Left ventricle myocardium inferior (tissue), 1 donor: ENCODE measurements around the gene RBMS1. TPM values are rescaled to one million over a fixed set of nuclear protein-coding genes. Genes with fewer than 3 reads are reported as not detected.

Experiments
- DNase-seq: peaks from one replicate; pipeline ENCODE4 v3.0.0-alpha.2; 2020
- H3K27ac ChIP-seq: fragments of 200-600 bp; replicated peaks from 2 replicates; pipeline ENCODE4 v1.8.0; 2021
- H3K27me3 ChIP-seq: fragments of 200-600 bp; 2 replicates; pipeline ENCODE4 v1.8.0; 2021; ENCODE audit warnings: low read depth
- H3K36me3 ChIP-seq: fragments of 200-600 bp; 2 replicates; pipeline ENCODE4 v1.8.0; 2021
- H3K4me1 ChIP-seq: fragments of 200-600 bp; 2 replicates; pipeline ENCODE4 v1.8.0; 2021
- H3K4me3 ChIP-seq: fragments of 200-600 bp; 2 replicates; pipeline ENCODE4 v1.8.0; 2021; ENCODE audit warnings: mild to moderate bottlenecking, moderate library complexity
- H3K9me3 ChIP-seq: fragments of 200-600 bp; replicated peaks from 2 replicates; pipeline ENCODE4 v1.8.0; 2021
- intact Hi-C: fragments of 100-400 bp; cut with micrococcal nuclease; formaldehyde crosslinking; loops from one replicate; pipeline ENCODE4 v1.11.0; 2022
- total RNA-seq: library from RNA; stranded (reverse); fragmentation: NEBNext Ultra II Directional; extraction: Animal tissue kit (Norgen Biotek cat#: 25700); gene quantifications from one replicate; pipeline ENCODE4 v1.2.1, GENCODE V29; 2021
- TF ChIP-seq, protein P1 (sequence below): fragments of 200-600 bp; IDR thresholded peaks from 2 replicates; pipeline ENCODE4 v1.8.0; 2021; ENCODE audit warnings: antibody characterized with exemption, mild to moderate bottlenecking, borderline replicate concordance
- donor health status: DM: no; HTN: yes; CAD: no; lungs with severe emphysema.

The RBMS1 gene
- total RNA-seq, 1 donor from 2014 or later, result 56.2 TPM

DNA sequence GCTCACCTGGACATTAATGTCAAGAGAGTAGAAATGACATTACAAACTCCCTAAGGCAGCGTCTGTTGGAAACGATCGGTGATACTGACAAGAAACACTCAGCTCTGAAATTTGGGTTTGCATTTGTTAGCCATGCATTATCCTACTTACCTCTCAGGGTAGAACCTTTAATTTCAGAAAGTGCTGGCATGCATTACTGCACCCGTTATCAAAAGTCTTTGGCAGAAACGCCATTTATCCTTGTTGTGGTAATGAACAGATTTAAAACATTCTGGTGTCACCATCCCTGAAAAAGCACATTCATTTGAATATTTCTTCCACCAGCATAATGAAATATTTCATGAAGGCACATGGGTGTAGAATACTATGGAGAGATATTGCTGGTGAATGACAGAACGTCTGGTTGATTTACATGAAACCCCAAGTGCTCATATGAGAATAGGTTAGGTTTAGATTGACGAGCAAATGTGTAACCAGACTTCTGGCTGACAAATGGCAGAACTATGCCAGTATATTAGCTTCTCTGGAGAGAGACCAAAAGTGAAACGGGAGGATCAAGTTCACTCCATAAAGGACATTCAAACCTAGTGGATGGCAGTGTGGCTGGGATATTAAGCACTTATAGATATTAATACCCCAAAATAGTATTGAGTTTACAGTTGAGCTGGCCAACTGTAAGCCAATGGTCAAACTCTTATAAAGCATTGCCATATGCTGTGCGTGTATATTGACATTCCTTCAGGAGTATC, 240.0 kb downstream of the RBMS1 start:
- H3K36me3 ChIP-seq, result no peaks in the 10 kb centered on the region
- intact Hi-C loops, result no loop called here
- TF ChIP-seq, protein P1, sequence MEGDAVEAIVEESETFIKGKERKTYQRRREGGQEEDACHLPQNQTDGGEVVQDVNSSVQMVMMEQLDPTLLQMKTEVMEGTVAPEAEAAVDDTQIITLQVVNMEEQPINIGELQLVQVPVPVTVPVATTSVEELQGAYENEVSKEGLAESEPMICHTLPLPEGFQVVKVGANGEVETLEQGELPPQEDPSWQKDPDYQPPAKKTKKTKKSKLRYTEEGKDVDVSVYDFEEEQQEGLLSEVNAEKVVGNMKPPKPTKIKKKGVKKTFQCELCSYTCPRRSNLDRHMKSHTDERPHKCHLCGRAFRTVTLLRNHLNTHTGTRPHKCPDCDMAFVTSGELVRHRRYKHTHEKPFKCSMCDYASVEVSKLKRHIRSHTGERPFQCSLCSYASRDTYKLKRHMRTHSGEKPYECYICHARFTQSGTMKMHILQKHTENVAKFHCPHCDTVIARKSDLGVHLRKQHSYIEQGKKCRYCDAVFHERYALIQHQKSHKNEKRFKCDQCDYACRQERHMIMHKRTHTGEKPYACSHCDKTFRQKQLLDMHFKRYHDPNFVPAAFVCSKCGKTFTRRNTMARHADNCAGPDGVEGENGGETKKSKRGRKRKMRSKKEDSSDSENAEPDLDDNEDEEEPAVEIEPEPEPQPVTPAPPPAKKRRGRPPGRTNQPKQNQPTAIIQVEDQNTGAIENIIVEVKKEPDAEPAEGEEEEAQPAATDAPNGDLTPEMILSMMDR, result no peak
- no peak for DNase-seq
- peak overlapping the region; percentile 44 for H3K4me3 ChIP-seq
- H3K27me3 ChIP-seq, result no peaks in the 10 kb centered on the region
- H3K4me1 ChIP-seq, result peaks cover 35% of the 10 kb centered on the region
- H3K9me3 ChIP-seq, result no peaks in the 10 kb centered on the region
- peak overlapping the region; percentile 74 for H3K27ac ChIP-seq

DNA sequence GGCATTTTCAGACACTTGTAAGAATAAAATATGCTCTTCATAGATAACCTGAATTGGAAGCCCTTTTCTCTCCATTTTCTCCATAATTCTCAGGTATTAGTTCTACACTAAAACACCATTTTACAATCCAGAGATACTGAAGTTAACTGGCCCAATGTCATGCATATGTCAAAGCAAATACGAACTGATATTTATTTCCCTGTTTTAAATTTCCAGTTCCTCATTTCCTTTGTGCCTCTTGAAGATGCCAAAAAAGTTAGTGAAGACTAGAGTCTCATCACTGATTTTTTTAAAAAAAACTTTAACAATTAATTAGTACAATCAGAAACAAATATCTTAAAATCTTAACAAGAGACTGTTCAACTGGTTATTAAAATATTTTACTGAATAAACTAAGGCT, 240.7 kb downstream of the RBMS1 start:
- peaks cover 35% of the 10 kb centered on the region for H3K4me1 ChIP-seq
- H3K27me3 ChIP-seq, result no peaks in the 10 kb centered on the region
- TF ChIP-seq, protein P1, result no peak
- H3K4me3 ChIP-seq, result peak overlapping the region; percentile 44
- intact Hi-C loops, result no loop called here
- no peaks in the 10 kb centered on the region for H3K36me3 ChIP-seq
- H3K9me3 ChIP-seq, result no peaks in the 10 kb centered on the region
- H3K27ac ChIP-seq, result peak overlapping the region; percentile 74
- DNase-seq, result no peak

DNA sequence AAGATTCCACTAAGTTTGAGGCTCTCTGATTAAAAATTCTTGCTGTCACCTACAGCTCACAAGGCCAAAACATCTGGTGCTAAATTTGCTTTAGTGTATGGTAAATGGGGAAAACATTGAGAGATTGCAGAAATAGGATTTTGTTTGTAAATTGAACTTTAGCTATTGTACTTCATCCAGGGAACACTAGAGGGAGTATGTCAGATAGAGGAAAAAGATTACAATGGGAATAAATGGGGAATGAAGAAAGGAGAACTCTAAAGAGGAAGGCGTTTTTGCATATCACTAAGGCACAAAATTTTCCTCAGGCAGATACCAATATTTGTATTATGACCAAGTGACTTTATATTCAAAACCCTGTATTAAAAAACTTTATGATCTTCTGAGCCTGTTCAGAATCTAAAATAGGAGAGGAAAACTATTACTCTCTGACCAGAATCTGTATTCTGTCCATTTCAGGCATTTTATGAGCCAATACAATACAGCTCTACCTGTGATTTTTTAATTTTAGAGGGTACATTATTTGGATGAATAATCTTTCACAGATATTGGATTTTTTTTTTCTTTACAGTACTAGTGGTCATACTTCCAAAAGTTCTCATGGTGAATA, 241.2 kb downstream of the RBMS1 start:
- H3K36me3 ChIP-seq, result no peaks in the 10 kb centered on the region
- peak overlapping the region; percentile 74 for H3K27ac ChIP-seq
- intact Hi-C loops, result no loop called here
- no peaks in the 10 kb centered on the region for H3K9me3 ChIP-seq
- H3K4me1 ChIP-seq, result peaks cover 35% of the 10 kb centered on the region
- peak overlapping the region; percentile 44 for H3K4me3 ChIP-seq
- H3K27me3 ChIP-seq, result no peaks in the 10 kb centered on the region
- no peak for DNase-seq
- TF ChIP-seq, protein P1, result peak; percentile 87

DNA sequence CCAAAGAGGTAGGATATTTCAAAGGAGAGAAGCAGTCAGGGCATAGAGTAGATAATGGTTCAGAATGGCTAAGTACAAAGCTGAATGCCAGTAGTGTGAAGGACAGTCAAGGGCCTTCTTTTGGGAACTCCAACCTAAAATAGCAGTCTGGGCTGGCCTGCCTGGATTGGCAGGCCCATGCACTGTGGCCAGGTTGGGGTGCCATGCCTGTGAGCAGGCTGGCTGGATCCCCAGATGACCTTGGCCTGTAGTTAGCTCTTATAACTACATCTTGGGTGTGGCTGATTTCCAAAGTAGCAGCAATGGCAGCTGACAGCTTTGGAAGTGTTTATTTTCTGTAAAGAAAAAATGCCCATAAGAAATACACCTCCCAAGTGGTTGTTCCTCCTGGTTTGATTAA, 242.0 kb downstream of the RBMS1 start:
- peak overlapping the region; percentile 74 for H3K27ac ChIP-seq
- no peaks in the 10 kb centered on the region for H3K27me3 ChIP-seq
- H3K9me3 ChIP-seq, result no peaks in the 10 kb centered on the region
- TF ChIP-seq, protein P1, result no peak
- H3K4me1 ChIP-seq, result peaks cover 35% of the 10 kb centered on the region
- intact Hi-C loops, result no loop called here
- no peak overlapping the region for H3K4me3 ChIP-seq
- peak; percentile 60 for DNase-seq
- no peaks in the 10 kb centered on the region for H3K36me3 ChIP-seq

DNA sequence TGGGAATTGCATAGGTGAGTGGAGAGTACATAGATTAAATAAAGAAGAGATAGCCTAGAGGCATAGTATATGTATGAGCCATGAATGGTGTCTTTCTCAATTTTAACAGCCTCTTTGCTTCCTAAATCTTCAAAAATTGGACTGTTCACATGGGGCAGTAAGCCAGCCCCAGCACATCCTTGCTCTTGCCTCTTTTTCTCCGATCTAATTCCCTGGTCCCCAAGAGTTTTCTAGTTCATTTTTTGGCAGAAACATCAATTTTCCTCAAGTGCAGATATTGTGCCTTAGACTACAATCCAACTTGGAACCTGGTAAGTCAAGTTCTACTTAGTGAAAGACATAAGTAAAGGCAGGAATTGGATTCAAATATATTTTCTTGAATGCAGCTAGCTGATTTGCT, 243.7 kb downstream of the RBMS1 start:
- intact Hi-C loops, result no loop called here
- no peaks in the 10 kb centered on the region for H3K27me3 ChIP-seq
- no peaks in the 10 kb centered on the region for H3K9me3 ChIP-seq
- no peak overlapping the region for H3K4me3 ChIP-seq
- DNase-seq, result no peak
- no peaks in the 10 kb centered on the region for H3K36me3 ChIP-seq
- TF ChIP-seq, protein P1, result no peak
- H3K4me1 ChIP-seq, result peaks cover 35% of the 10 kb centered on the region
- no peak overlapping the region for H3K27ac ChIP-seq
